GM19468 (cell line): ENCODE results near the gene SPATA6.
"Not testable (repeated sequence)": the region's sequence is repeated elsewhere in the genome, so short reads cannot be mapped to it uniquely, and the experiment has no call there.

Source experiments
- ATAC-seq: cut with Tn5 transposase; IDR thresholded peaks from one replicate; pipeline ENCODE4 v1.9.1; 2021; ENCODE audit warnings: mild to moderate bottlenecking, moderate library complexity, moderate number of reproducible peaks; ENCODE audit not compliant: unreplicated experiment; ENCODE audit errors: extremely low read depth

Gene SPATA6

DNA sequence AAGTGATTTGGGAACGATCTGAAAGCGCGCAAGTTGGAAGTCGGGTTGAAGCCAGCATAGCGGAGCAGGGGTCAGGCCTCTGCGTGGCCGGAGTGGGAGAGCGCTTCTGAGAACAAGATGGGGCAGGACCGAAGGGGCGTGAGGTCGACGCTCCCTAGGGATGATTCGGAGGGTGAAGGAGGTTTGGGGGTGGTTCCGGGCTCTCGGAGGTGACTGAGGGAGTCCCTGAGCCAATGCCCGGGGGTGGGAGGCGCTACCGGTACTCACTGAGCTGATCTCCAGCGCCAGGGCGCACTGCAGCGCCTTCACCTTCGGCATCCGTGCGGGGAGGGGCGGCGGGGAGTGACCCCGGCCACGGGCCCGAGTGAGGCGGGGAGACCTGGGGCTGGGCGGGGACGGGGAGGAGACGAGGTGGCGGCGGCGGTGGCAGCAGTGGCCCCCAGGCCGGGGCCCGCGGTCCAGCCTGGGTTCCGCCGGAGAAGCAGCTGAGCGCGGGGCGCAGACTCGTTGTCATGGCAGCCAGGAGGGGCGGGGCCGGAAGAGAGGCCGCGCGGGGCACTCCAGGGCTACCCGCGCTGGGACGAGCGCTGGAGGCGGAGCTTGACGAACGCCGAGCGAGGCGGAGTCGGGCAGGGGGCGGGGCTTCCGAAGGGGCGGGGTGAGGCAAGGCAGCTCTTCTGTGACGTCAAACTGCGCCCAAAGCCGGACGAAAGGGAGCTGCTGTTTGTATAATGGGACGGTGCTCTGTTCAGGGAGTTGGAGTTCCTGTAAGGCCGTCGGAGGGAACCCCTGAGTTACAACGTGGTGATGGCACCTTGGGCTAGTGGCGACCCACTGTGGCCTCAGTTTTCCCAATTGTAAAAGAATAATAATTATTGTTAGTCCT, at the start of gene SPATA6:
Gene SPATA6 (minus strand): TSS at position 514 of the 886 bp plus-strand sequence. CDS start 196 bp downstream, at position 318.
- peak; percentile 94 for ATAC-seq

DNA sequence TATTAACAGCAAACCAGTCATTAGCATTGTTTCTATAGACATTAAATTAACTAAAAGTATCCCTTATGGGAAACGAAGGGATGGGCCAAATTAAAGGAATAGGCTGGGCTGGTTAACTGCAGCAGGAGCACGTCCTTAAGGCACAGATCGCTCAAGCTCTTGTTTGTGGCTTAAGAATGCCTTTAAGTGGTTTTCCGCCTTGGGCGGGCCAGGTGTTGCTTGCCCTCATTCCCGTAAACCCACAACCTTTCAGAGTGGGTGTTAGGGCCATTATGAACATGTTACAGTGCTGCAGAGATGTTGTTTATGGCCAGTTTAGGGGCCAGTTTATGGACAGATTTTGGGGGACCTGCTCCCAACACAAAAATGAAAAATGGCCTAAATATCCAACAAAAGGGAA, 47.9 kb upstream of the SPATA6 start:
- ATAC-seq, result not testable (repeated sequence)

DNA sequence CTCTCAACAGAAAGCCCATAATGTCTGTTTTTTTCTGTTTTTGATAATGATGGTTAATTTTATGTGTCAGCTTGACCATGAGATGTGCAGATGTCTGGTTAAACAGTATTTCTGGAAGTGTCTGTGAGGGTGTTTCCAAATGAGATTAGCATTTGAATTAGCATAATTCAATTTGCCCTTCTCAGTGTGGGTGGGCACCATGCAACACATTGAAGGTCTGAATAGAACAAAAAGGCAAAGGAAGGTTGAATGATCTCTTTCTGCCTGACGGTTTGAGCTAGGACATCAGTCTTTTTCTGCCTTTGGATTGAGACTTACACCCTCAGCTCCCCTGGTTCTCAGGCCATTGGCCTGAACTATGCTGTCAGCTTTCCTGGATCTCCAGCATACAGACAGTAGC, 34.9 kb upstream of the SPATA6 start:
- no peak for ATAC-seq

DNA sequence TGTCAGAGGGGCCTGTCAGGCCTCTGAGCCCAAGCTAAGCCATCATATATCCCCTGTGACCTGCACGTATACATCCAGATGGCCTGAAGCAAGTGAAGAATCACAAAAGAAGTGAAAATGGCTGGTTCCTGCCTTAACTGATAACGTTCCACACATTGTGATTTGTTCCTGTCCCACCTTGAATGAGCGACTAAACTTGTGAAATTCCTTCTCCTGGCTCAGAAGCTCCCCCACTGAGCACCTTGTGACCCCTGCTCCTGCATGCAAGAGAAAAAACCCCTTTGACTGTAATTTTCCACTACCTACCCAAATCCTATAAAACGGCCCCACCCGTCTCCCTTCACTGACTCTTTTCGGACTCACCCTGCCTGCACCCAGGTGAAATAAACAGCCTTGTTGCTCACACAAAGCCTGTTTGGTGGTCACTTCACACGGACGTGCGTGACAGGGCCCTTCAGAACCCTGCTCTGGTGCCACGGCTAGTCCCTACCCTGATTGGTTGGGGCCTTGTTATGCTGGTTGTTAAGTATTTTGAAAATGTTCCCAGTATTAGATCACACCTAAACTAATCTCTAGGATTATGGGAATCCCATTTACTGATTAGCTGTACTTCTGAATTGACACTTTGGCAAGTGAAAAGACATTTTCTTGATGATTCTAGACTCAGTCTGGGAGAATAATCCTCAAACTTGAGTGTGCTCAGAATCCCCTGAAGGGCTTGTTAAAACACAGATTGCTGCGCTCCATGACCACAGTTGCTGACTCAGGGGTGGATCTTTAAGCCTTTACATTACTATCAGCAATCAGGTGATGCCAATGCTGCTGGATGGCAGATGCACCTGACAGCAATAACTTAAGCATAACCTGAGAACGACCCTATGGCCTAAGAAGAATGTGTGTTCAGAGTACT, 28.8 kb upstream of the SPATA6 start:
- no peak for ATAC-seq

DNA sequence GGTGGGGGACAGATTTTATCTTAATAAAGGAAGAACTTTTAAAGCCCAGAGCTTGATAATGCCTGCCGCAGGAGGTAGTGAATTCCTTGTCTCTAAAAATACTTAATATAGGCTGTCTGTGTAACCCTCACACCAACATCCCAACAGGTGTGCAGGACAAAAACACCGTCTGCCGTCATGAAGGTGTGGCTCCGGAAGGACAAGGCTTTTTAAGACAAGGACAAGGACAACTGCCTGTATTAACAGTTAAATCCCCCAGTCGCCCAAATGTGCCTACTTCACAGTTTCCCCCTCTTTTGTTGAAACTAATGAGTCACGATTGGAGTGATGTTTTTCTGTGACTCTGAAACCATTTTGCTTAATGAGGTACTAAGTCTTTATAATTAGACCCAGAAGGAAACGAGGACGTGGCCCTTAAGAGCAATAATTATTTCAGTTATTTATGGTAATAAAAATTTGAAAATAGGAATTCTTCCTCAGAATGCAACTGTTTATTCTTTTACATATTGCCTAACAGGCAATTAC, 27.3 kb upstream of the SPATA6 start:
- no peak for ATAC-seq

DNA sequence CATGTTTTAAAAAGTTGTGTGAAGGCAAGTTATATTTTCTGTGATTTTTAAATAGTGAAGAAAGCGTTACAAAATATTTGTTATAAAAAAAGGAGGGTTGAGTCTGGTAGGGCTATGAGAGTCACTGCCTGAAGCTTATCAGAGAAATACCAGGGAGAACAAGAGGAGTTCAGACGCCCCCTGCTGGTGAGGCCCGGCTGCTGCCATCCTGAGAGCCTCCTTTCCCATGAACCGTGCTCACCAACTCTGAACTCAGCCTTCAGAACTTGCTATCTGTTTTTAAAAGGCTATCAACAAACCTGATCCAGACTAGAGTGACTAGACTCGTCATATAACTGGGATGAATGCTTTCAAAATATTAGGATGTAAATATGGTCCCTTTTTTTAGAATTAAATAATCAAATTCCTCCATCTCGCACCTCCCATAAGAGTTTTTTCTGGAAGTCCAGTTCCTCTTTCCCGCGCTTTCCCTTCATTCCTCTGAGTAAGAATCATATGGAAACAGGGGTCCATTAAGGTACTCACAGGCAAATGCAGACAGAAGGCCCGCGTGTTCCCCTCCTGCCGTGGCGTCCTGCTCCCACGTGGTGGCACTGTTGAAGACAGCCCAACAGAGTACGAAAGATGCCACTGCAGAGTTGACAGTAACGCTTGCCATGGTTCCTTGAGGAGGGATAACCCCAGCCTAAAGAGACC, 26.2 kb upstream of the SPATA6 start:
- peak; percentile 38 for ATAC-seq

DNA sequence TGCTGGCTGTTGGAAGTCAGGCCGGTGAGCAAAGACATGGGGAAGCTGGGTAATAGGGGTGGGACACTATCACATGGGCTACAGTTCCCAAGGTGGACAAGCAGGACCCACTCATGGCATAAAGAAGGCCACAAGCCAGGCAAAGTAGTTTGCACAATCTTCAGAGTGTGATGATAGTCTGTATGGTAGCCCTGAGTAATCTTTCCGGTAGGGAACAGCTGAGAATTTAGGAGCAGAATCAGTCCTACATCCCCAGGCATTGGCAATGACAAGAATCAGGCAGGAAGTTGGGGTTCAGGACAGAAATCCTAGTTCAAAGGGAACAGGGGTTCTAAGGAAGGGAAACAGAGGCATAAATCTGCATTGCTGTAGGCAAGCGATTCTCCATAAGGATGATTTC, 23.9 kb upstream of the SPATA6 start:
- ATAC-seq, result no peak

DNA sequence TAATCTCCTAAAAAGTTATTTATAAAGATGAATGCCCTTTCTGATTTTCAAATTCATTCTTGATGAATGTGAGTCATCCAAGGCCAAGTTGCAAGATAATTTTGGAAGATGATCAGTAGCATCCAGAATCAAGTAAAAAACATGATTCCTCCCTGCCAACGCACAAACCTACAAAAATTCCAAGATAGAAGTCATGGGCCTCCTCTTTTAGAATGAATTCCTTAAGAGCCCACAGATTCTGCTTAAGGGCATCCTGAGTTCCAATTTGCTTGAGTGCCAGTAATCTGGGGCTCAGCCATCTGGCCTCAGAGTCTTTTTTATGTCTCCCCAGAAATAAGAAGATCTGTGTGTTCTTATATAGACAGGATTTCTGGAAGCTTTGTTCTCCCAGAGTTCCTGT, 23.2 kb upstream of the SPATA6 start:
- no peak for ATAC-seq

DNA sequence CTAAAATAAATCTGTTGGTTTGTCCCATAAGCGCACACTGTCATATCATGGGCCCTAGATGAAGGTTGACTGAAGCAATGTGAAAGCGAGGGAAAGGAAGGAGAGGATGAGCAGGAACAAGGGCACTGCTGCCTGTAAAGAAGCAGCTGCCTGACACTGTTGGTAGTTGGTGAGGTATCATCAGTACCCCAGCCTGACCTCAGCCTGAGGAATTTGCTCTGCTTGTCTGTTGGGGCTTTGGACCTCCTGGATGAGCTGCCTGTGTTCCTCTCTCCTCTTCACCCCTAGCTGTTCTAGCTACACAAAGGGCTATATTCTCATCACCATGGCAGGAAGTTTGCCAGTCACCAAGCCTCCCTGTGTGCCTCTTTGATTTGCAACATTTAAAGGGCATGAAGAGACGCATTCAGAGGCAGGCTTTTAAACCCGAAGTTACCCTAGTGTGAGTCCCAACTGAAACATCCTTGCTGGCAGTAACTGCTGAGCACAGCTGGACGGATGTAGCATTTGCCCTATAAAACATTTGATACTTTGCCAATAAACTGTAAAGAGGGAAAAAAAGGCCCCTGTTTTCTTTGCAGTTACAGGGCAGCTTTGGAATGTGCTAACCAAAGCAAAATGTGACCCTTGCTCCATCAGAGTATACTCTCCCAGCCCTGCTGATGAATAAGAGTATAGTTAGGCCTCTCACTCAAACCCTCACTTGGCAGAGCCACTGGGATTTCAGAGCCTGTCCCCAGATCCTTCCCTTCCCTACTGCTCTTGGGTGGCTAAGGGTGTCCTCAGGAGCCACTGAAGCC, 22.2 kb upstream of the SPATA6 start:
- no peak for ATAC-seq

DNA sequence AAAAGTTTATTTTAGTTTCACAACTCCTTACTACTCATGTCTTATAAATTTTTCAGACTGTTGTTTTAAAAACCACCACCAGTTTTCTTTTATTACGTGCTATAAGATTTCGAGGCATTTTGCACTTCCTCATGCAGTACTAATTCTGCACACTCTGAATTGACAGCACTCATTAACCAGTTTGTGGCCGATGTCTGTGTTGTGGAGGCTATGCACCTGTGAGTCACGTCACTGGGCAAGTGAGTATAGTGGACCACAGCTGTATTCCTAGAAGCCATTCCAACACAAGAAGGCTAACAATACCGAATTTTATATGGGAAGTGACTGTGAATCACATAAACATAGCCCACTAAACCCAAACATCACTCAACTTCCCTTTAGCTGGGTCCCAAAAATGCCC, 21.0 kb upstream of the SPATA6 start:
- no peak for ATAC-seq

DNA sequence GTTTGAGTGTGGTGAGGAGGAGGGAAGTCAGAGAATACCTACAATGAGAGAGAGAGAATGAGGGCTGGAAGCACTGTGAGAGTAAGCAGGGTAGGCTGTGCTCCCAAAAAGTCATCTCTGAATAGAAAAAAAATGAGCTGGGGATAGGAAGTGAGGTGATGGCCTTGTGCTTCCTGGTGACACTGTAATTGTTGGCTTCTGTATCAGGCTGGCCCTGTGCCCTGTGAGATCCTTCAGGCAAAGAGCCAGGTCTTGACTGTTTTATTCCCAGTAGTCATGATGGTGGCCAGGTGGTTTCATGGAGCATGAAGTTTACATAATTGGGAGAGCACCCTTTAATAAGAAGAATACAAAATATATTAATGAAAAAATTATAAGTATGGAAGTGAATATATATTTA, 20.4 kb upstream of the SPATA6 start:
- ATAC-seq, result no peak

DNA sequence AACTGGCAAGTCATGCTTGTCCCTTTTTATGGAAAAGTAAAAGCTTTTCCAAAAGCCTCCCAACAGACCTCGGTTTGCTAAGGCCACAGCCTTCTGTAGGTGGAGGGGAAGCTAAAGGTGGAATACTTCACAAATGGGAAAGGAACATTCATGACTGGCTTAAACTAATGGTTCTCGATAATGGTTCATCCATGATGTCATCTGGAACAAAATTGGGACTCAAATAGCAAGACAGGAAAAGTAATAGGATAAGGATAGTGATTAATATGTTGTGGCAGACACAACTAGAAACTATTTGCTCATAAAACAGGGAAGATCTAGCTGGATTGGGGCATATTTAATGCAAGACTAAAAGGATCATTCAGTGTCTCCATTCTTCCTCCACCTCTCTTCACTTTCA, 16.7 kb upstream of the SPATA6 start:
- no peak for ATAC-seq

DNA sequence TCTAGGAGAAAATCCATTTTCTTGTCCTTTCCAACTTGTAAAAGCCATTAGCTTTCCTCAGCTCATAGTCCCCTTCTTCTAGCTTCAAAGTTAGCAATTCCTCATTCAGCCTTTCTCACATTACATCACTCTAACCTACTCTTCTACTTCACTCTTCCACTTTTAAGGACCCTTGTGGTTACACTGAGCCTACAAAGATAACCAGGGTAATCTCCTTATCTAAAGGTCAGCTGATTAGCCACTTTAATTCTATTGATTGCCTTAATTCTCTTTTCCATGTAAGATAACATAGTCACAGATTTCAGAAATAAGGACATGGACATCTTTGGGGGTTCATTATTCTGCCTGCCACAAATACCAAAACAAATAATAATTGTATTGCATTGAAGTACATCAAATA, 8.5 kb upstream of the SPATA6 start:
- ATAC-seq, result no peak

DNA sequence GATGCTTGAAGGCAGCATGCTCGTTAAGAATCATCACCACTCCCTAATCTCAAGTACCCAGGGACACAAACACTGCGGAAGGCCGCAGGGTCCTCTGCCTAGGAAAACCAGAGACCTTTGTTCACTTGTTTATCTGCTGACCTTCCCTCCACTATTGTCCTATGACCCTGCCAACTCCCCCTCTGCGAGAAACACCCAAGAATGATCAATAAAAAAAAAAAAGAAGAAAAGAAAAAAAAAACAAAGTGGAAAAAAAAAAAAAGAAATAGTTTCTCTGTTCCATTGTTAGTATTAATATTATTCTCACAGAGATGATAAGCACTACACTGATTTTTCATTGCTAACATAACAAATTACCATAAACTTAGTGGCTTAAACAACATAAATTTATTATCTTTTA, 8.0 kb upstream of the SPATA6 start:
- ATAC-seq, result not testable (repeated sequence)

DNA sequence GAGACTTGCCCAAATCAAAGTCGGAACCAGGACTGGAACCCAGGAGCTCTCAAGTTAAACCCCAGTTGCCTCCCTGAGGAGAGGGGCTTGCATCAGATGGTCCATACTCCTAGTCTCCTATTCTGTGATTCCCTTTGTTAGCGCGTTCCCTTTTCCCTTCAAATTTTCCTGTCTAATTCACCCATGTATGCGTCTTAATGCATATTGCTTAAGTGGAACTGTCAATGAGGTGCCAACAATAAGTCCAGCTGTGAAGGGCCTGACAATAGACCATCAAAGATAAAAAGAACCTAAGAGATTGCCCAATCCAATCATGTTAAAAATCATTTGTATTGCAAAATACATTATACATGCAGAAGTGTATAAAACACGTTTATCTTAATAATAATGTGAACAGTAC, 634 bp upstream of the SPATA6 start:
- ATAC-seq, result no peak

DNA sequence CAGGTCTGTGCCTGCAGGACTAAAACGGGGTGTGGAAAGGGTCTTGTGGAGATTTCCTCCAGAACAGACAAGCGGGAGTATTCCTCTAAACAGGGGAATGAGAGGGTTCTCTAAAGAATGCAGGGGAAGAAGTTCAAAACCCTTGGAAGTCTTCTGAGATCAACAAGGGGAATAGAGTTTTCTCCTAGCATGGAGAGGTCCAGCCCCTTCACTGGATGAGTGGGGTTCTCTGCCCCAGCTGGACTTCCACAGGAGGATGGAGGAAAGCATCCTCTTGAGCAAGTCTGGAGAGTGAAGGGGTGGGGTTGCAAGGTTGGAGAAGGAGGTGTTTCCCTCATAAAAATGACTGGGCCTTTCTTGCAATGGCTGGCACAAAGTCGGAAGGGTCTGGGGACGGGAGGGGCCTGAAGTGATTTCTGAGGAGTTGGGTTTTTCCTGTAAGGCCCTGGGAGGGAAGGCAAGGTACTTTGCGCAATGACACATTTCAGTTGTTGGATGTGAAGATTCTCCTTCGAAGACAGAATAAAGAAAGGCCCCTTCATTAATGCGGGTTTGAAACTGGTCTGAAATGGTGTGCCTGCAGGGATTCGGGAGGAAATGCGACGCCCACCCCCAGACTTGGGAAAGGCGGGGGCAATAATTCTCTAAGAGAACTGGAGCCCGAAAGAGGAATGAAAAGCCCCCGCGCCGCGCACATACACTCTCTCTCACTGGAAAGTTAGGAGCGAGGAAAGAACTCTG, 884 bp downstream of the SPATA6 start:
- no peak for ATAC-seq

DNA sequence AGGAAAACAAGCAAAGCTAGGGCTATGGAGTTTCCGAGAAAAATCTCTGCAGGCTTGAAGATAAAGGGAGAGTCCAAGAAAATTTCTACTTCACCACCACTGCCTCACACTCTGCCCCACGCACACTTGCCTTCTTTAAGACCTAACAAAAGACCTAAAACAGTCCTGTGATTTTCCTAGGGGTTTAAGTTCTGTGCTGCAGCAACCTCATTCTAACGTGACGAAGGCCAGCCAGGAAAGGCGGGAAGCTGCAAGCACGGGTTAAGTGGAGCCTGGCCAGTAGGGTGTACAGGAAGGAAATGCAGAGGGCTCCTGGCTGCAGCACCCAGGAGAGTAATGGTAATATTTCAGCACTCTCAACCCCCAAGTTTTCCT, 1.5 kb downstream of the SPATA6 start:
- ATAC-seq, result no peak

DNA sequence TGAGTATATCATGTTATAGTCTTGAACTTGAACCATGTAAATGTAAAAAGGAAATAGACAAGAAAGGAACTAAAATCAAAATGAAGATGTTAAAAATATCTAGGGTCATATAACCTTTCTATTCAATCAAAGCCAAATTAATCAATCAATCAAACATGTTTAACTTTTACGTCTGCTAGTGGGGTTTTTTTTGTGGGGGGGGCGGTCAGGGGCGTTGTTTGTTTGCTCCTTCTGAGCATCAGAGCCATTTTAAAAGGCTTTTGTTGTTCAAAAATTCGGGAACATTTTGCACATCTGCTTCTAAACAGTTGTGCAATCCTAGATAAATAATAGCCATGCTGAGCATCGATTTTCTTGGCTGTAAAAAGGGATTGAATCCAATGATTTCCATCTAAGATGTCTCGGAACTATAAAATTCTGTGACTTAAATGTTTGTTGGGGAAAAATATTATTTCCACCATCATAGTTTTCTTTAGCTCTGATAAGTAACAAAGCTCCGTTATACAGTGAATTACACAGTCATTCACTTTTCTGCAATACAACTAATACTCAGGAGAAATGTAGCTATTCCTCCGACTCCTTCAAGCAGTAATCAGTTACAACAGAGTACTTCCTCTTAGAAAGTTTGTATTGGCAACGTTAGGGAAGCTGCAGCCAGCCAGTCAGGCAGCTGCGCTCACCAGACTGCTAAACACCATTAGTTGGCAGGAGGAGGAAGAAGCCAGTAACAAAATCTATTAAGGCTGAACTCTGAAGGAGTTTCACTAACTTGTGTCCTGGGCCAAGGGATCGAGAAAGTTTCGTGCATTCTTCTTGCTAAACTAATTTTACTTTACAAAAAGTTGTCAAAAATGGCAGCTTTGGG, 2.2 kb downstream of the SPATA6 start:
- no peak for ATAC-seq
